Smooth muscle cell (in vitro differentiated cells): ENCODE data around the gene PACSIN1. TPM values are rescaled to one million over a fixed set of nuclear protein-coding genes. Genes with fewer than 3 reads are reported as not detected.

Source experiments
- DNase-seq: peaks from one replicate; lab custom pipeline; 2025; ENCODE audit not compliant: unreplicated experiment; lab: John Stamatoyannopoulos, UW
- H2AFZ ChIP-seq: fragments of 200-600 bp; sonication (generic); 2 replicates; pipeline ENCODE4 v1.6.0; 2016; ENCODE audit warnings: antibody characterized with exemption, low read depth, mild to moderate bottlenecking
- H3F3A ChIP-seq: fragments of 200-600 bp; sonication (generic); 2 replicates; pipeline ENCODE4 v1.6.0; 2017; ENCODE audit warnings: antibody characterized with exemption, low read depth
- H3K27ac ChIP-seq: fragments of 200-600 bp; sonication (generic); 2 replicates; pipeline ENCODE4 v1.5.1; 2016; ENCODE audit warnings: low read depth, mild to moderate bottlenecking
- H3K27me3 ChIP-seq: fragments of 200-600 bp; sonication (generic); 2 replicates; pipeline ENCODE4 v1.6.1; 2016; ENCODE audit warnings: low read depth, mild to moderate bottlenecking
- H3K36me3 ChIP-seq: fragments of 200-600 bp; sonication (generic); 2 replicates; pipeline ENCODE4 v1.5.1; 2016; ENCODE audit warnings: low read depth
- H3K4me1 ChIP-seq: fragments of 200-600 bp; sonication (generic); 2 replicates; pipeline ENCODE4 v1.5.1; 2016; ENCODE audit warnings: low read depth
- H3K4me2 ChIP-seq: fragments of 200-600 bp; sonication (generic); 2 replicates; pipeline ENCODE4 v1.6.0; 2016; ENCODE audit warnings: mild to moderate bottlenecking
- H3K4me3 ChIP-seq: fragments of 200-600 bp; sonication (generic); 2 replicates; pipeline ENCODE4 v1.5.1; 2016; ENCODE audit warnings: mild to moderate bottlenecking
- H3K79me2 ChIP-seq: fragments of 200-600 bp; sonication (generic); 2 replicates; pipeline ENCODE4 v1.6.0; 2016; ENCODE audit warnings: low read depth, mild to moderate bottlenecking
- H3K9ac ChIP-seq: fragments of 200-600 bp; sonication (generic); 2 replicates; pipeline ENCODE4 v1.6.0; 2016; ENCODE audit warnings: low read depth
- H3K9me3 ChIP-seq: fragments of 200-600 bp; sonication (generic); replicated peaks from 2 replicates; pipeline ENCODE4 v1.5.1; 2016; ENCODE audit warnings: low read depth
- H4K20me1 ChIP-seq: fragments of 200-600 bp; sonication (generic); 2 replicates; pipeline ENCODE4 v1.6.0; 2016; ENCODE audit warnings: low read depth
- CTCF ChIP-seq: fragments of 200-600 bp; sonication (generic); IDR thresholded peaks from 2 replicates; pipeline ENCODE4 v1.5.1; 2017; ENCODE audit warnings: borderline replicate concordance, mild to moderate bottlenecking, antibody characterized with exemption; ENCODE audit not compliant: insufficient read depth, poor library complexity, severe bottlenecking
- WGBS: methylation state at CpG from one replicate; pipeline ENCODE4 v1.1.7; 2016; ENCODE audit warnings: low lambda C conversion rate; 5-methylcytosine and 5-hydroxymethylcytosine counted together
- polyA plus RNA-seq: library from polyadenylated mRNA; unstranded; fragments of >200 nt; fragmentation: Nextera tagmentation; extraction: Ambion mirVana; gene quantifications from 2 replicates; pipeline ENCODE4 v1.2.1, GENCODE V29; 2016
- total RNA-seq: library from RNA; depleted of rRNA; stranded (reverse); fragments of >200 nt; gene quantifications from 2 replicates; pipeline ENCODE4 v1.2.3, GENCODE V29; 2014

Gene PACSIN1
- total and polyA plus RNA-seq, 2 experiments from 2014 or later = not detected

GRCh38 chr6:34568341-34569201, 102.7 kb downstream of the PACSIN1 start:
- no peak for TF ChIP-seq CTCF
- H3K36me3 ChIP-seq = no peaks in the 10 kb centered on the region
- H3K27ac ChIP-seq = no peak overlapping the region
- WGBS = 90% methylated on average over 12 of the region's 12 CpGs
- no peaks in the 10 kb centered on the region for H3K27me3 ChIP-seq
- no peak overlapping the region for H3K9ac ChIP-seq
- H3F3A ChIP-seq = no peaks in the 10 kb centered on the region
- H4K20me1 ChIP-seq = no peaks in the 10 kb centered on the region
- no peak for DNase-seq
- H3K9me3 ChIP-seq = no peaks in the 10 kb centered on the region
- no peaks in the 10 kb centered on the region for H3K79me2 ChIP-seq
- no peak overlapping the region for H3K4me3 ChIP-seq
- no peaks in the 10 kb centered on the region for H3K4me1 ChIP-seq
- H2AFZ ChIP-seq = no peak overlapping the region
- H3K4me2 ChIP-seq = no peak overlapping the region

DNA sequence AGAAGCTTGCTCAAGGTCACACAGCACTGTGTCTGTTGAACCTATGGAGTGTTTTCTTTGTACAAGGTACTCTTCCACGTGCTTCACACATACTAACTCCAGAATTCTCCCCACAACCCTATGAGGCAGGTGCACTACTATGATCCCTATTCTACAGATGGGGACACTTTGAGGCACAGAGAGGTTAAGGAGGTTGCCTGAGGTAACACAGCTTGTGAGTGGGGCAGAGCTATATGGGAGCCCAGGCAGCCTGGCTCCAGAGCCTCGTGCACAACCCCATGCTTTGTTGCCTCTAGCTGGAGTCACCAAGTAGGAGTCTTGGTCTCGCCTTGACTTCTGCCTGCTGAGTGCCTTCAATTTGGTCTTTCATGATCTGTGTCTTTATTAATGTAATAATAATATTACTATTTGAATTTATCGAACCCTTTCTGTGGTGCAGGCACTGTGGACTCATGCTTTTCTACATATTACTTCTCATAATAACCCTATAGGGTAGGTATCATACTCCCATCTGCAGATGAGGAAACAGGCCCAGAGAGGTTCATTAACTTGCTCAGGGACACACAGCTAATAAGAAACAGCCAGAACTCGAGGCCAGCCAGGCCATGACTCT, 103.6 kb downstream of the PACSIN1 start:
- no peak for DNase-seq
- no peak overlapping the region for H3K27ac ChIP-seq
- no peaks in the 10 kb centered on the region for H3K9me3 ChIP-seq
- no peaks in the 10 kb centered on the region for H3K4me1 ChIP-seq
- no peak for TF ChIP-seq CTCF
- no peak overlapping the region for H2AFZ ChIP-seq
- WGBS = 91% methylated on average over 5 of the region's 5 CpGs
- H3K9ac ChIP-seq = no peak overlapping the region
- H3K4me2 ChIP-seq = no peak overlapping the region
- H4K20me1 ChIP-seq = no peaks in the 10 kb centered on the region
- no peaks in the 10 kb centered on the region for H3K79me2 ChIP-seq
- no peak overlapping the region for H3K4me3 ChIP-seq
- no peaks in the 10 kb centered on the region for H3F3A ChIP-seq
- no peaks in the 10 kb centered on the region for H3K27me3 ChIP-seq
- no peaks in the 10 kb centered on the region for H3K36me3 ChIP-seq

- Histone ChIP-seq H3K9ac (no peak overlapping the region), H3K4me3 (no peak overlapping the region), H3K4me2 (no peak overlapping the region), H3K36me3 (no peaks in the 10 kb centered on the region), H2AFZ (no peak overlapping the region), H3K9me3 (no peaks in the 10 kb centered on the region), H3F3A (no peaks in the 10 kb centered on the region), H3K27ac (no peak overlapping the region), H4K20me1 (no peaks in the 10 kb centered on the region), H3K4me1 (no peaks in the 10 kb centered on the region), H3K79me2 (no peaks in the 10 kb centered on the region), H3K27me3 (no peaks in the 10 kb centered on the region)
- TF ChIP-seq CTCF = no peak
- 92% methylated on average over 21 of the region's 21 CpGs for WGBS
- no peak for DNase-seq
These were observed 104.4 kb downstream of the PACSIN1 start for GRCh38 chr6:34570066-34570833.
